Activated CD4-positive, alpha-beta T cell treated with anti-CD3 and anti-CD28 coated beads, Interleukin-10, Interleukin-2, amounts not matched to agents 100 ng/mL and 50 ng/mL, durations not matched to agents 16 hours and 8 hours (primary cell): ENCODE measurements around the gene MAGEA4.

Experiments
- DNase-seq: peaks from one replicate; pipeline ENCODE4 v3.0.0-alpha.2; 2020

MAGEA4 gene

DNA sequence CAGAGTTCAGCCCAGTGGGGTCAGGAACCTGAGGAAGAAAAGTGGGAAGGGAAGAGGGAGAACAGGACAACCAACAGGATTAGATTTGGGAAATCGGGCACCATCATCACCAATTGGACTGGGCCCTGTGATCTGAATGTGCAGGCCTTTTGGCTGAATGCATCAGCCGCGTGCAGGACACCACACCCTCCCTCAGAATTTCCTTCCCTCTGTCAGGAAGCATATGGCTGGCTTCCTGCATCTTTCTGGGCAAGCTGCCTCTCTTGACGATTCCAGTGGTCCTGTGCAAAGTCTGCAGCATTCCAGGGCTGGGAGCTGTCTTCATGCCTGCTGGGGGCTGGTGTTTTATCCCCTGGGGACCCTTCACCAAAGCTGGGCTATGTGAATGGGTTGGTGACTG is 16.4 kb downstream of the MAGEA4 start:
- no peak for DNase-seq

DNA sequence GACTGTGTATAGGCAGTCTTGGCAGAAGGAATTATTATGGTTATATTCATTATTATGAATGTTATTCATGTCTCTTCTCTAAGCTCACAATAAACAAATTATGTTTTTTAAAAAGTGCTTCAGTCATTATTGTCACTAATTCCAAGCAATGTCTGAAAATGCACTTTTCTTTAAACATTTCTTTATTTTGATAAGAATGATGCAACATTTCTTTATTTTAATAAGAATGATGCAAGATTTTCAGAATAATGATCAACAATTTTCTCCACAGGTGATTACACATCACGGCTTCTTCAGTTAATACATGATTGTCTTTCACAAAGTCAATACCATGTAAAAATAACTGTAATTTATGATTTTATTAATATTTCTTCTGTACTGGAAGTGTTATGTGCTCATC is 22.7 kb downstream of the MAGEA4 start:
- DNase-seq, result no peak

DNA sequence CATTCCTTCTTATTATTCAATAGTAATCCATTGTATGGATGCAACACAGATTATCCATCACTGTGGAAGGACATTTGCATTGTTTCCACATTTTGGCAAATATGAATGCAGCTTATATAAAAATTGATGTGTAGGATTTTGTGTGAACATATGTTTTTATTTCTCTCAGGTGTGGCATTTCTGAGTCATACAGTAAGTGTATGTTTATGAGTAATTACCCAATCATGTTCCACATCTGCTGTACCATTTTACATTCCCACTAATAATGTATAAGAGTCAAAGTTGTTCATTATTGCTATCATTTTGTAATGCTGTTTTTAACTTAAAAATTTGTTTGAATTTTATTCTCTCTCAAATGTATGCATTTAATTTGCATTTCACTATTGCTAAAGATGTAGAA is 25.5 kb downstream of the MAGEA4 start:
- no peak for DNase-seq

DNA sequence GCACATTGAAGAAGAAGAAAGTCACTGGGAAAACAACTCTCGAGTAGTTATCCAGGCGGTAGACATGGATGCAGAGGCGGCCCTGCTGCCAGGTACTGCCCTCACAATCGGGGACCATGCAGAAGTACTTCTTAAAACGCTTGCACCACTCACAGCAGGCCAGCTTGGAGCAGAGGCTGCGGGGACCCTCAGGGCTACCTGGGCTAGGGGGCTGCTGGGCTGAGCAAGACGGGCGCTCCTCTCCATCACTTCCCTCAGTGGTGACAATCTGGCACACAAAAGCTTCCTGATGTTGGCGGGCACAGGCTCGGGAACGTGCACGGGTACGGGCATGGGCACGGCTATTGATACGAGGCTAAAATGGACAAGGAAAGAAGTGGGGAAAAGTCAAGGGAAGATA is 42.0 kb downstream of the MAGEA4 start:
- DNase-seq, result no peak

DNA sequence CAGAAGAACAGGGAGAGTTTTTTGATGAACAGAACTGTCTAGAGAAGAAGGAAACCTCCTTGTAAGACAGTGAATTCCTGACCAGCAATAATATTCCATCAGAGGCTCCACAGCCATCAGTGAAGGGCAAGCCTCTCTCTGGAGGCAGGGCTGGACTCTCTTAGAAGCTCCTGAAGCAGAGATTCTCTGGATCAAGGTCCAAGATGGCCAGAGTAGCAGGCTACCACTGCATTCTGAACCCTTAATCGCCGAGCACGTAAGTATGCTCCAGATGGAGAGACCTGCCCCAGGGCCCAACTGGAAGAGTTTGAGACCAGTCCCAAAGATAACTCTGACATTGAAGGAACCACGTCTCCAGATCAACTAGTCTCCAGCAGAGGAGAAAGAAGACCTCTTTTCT is 45.4 kb downstream of the MAGEA4 start:
- no peak for DNase-seq

DNA sequence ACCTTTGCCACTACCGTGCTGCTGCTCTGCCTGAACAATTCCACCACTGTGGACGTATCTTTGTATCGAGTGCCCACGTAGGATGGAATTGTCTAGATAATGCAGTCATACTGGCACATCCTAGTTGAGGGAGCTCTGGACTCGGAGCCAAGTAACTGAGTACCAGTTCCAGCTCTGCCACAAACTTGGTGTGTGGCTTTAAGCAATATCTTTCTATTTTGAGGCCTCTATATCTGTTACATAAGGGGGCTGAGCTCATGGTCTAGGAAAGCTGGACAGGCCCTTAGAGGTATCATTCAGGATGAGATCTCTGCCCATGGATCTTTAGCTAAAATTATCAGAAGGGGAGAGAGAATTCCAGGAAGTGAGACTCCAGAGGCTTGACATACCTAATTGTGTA is 49.3 kb downstream of the MAGEA4 start:
- no peak for DNase-seq

DNA sequence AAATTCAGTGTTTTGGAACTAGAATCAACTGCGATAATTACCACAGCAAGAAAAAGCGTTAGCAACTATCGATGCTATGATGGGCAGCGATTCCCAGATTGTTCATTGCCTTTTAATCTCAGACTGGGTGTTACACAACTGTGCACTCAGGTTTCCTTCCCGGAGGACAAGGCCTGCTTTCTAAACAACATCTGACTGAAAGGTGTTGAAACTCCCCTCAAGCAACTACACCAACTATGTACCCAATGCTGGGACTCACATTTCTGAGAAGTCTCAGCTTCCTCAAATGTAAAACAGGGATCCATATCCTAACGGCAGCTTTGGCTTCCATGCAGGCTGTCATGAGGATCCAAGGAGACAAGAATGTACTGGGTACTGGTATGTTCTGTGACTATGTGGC is 53.5 kb downstream of the MAGEA4 start:
- DNase-seq, result no peak

DNA sequence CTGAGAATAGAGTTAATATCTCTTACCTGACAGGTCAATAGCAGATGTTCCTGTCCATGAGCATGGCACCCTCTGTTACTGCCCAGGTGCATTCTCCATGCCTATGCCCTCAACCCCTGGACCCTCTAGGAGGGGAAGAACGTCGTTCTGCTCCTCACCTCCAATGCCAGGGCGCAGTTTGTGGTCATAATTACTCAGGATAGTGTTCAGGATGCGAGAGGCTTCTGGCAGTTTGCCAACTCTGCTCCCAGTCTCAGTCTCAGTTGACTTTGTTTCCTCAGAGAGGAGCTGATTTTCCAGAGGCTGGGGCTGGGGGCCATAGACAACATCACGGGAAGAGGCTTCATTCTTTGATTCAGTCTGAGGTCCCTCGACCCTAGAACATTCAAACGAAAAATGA is 57.3 kb downstream of the MAGEA4 start:
- DNase-seq, result no peak

DNA sequence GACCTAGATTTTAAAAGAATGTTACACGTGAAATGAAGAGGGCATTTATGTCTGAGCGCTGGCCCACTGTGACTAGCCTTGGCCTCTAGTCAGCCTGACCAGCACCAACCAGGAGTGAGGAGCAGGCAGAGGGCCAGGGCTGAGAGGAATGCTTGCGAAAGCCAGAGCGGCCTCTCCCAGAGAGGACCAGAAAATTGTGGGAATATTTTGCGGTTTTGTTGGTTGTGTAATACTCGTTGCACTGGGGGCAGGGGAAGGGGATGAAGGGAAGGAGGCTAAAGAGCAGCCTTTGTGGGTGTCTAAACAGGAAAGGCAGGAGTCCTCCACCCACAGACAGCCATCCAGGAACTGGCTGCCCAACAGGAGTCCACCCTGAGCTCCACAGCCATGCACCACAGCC is 58.0 kb downstream of the MAGEA4 start:
- no peak for DNase-seq

DNA sequence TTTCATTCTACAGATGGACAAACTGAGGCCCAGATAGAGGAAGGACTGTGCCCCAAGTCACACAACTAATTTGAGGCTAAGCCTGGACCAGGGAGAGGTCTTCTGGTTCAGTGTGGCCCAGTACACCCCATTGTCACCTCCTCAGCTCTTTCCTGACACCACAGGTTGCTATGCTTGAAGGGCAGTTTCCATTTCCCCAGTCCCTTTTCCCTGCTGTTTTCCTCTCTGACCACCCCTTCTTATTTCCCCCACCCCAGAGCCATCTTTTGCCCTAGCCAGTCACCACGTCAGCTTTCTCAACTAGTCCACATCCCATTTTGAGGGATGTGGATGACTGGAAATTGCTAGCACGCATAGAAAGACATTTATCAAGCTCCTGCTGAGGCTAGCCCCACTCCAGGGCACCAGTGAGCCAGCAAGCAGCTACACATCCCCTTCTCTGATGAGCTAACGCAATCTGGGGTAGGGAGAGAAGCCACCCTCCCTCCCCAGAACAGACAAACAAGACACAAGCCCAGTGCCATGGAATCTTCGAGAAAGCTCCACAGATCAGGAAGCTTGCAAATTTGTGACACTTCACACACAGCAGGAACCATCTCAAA is 60.5 kb downstream of the MAGEA4 start:
- DNase-seq, result no peak

DNA sequence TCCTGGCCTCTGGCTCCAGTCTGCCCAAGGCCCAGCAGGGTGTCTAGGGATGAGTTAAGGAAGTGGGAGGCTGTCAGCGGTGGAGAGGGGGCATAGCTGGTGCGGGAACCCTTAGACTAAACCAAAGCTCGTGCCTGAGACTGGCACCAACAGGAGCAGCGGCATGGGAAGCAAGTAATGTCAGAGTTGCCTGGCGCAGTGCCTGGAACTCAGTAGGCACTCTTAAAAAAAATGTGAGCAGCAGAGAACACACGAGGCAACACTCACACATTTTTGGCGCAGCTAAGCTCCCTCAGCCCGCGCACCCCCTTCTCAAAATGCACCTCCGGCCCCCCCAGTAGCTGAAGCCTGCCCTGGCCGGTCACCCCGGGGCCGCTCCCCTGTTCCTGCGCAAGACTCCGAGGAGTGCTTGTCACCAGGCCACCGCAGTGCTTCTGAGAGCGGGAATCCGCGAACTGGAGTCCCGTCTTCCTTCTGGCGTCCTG is 61.2 kb downstream of the MAGEA4 start:
- DNase-seq, result no peak
